Fibroblast of gingiva (primary cell): ENCODE measurements around the gene INPP4B.
"Not testable (repeated sequence)": the region's sequence is repeated elsewhere in the genome, so short reads cannot be mapped to it uniquely, and the experiment has no call there.

Experiments used
- DNase-seq: peaks from one replicate; pipeline ENCODE4 v3.0.0-alpha.2; 2011; ENCODE audit warnings: low read depth

Gene INPP4B

DNA sequence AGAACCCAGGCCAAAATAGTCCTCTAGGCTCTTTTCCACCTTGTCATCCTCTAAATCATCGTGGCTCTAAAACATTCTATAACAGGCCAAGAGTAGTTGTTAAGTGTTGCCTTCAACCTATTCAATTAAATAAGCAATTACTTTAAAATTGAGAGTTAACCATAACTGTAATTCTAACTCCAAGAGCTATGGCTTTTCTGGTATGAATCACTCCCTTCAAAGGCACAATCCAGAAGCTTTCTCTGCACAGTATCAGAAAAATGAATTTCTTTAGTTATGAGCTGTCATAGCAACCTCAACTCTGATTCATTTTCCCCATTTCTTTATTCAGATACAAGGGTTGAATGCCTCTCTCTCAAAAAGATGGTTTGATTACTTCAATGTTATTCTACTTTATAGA is 21.7 kb downstream of the INPP4B start:
- DNase-seq: no peak

GRCh38 chr4:142823796-142824195 is 22.3 kb downstream of the INPP4B start:
- DNase-seq: no peak

GRCh38 chr4:142818476-142818875 is 27.6 kb downstream of the INPP4B start:
- DNase-seq: no peak

DNA sequence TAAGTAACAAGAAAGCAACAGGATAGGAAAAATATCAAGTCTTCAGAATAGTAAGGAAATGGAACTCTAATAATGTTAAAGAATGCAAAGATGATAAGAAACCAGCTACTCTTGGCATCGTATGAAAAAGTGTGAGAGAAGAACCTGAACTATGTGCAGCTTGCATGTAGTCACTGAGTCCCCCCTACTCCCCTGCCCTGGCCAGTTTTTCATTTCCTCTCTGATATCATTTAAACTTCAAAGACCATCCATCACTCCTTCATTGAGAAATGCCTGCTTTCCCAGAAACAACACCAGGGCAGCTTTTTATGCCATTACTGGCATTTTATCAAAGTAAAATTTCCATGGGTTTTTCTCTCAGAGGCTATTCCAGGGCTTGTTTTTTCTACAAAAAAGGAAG is 28.1 kb downstream of the INPP4B start:
- DNase-seq: peak; percentile 16

- peak; percentile 94 for DNase-seq
Observed at GRCh38 chr4:142817442-142817841, 28.7 kb downstream of the INPP4B start.

DNA sequence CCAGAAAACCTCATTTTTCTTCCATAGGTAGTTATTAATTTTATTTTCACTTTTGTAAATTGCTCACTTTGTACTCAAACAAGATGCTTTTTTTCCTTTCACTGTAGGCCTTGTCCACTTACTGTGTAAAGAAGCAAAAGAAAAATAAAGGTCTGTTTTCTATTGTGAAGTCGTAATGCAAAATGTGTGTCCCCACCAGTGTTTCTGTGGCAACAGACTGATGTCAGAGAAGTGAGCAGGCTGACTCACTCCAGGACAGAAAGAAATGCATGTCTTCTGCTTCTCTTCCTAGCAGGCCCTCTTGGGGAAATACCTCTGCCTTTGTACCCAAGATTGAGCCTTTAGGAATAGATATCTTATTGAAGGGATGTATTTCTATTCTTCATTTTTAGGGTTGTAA is 30.3 kb downstream of the INPP4B start:
- DNase-seq: peak; percentile 83

DNA sequence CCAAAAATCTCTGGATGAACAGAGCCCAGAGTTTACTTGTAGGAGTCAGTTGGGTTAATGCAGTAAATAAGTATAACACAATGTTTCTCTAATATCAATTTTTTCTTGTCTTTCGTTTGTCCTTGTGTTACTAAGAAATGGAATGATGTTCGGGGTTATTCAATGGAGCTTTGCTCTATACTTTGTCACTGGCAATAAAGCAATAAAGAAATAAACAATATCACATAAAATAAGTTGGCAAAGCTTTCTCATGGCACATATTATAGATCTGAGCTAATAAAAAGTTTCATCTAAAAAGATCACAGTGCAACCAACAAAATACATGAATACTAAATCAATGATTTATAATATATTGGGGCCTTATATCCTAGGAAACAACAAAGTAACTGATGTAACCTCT is 32.7 kb downstream of the INPP4B start:
- no peak for DNase-seq

DNA sequence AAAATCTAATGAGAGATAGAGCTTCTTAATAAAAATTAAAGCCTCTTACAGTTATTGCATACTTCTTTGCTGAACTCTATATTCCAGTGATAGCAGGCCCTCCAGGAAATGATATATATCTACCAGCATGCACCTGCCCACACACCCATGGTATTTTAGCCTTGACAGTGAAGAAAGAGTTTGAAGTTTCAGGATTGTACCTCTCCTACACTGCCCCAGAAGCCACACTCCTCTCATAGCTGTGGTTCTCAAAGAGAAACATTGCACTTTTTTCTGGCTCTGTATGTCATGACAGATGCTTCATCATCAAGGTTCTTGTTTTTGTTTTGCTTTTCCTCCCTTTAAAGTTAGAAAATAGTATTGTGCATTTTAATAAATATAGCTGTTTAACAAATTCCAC is 34.0 kb downstream of the INPP4B start:
- no peak for DNase-seq

- DNase-seq: no peak
Observed at GRCh38 chr4:142811034-142811433, 35.1 kb downstream of the INPP4B start.

- DNase-seq: no peak
Observed at GRCh38 chr4:142809559-142809958, 36.5 kb downstream of the INPP4B start.

DNA sequence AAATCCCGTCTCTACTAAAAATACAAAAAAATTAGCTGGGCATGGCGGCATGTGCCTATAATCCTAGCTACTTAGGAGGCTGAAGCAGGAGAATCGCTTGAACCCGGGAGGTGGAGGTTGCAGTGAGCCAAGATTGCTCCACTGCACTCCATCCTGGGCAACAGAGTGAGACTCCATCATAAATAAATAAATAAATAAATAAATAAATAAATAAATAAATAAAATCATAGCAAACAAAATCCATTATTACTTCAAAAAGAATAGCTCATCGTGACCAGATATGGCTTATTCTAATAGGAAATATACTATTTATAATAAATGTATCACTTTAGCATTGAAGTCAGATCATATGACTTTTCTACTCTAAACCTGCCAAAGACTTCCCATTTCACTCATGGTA is 42.2 kb downstream of the INPP4B start:
- DNase-seq: not testable (repeated sequence)

GRCh38 chr4:142801966-142802365 is 44.1 kb downstream of the INPP4B start:
- no peak for DNase-seq

DNA sequence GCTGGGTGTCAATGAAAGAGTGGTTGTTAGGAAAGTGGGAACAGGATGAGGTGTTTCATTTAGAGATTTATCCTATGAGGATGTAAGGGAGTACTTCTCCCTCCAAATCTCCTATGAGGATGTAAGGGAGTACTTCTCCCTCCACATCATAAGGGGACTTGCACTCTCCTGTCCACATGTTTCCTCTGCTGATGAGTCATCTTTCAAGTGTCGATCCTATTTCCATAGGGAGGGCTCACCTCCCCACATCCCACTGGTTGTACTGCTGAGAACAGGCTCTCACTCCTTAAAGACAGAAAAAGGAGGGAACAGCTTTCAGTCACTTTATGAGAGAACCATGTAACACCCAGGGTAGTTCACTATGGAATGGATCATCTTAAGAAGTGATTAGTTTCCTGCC is 65.0 kb downstream of the INPP4B start:
- DNase-seq: no peak

- DNase-seq: no peak
Observed at GRCh38 chr4:142778900-142779299, 67.2 kb downstream of the INPP4B start.

- DNase-seq: peak; percentile 8
Observed at GRCh38 chr4:142778430-142778829, 67.7 kb downstream of the INPP4B start.

DNA sequence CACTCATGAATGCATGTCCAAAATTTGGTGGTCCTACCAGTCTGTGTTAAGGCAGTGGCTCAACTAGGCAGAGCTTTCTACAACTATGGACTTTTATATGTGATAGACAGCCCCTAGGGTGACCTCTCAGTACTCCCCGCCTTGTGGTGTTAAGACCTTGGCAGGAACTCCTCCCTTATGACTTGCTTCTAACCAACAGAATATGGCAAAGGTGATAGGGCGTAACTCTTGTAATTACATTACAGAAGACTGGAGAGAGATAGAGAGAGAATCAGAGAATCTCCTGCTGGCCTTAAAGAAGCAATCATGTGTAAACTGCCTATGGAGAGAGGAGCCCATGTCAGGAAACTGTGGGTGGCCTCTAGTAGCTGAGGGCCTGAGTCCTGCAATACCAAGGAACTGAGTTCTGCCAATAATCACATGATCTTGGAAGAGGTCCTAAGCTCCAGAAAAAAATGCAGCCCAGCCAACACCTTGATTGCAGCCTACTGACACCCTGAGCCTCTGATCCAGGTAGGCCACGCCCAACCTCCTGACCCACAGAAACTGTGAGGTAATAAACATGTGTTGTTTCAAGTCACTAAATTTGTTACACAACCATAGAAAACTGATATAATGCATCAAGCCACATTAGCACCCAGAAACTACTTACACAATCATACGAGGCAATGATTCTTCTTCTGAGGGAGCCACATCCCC is 68.9 kb downstream of the INPP4B start:
- DNase-seq: peak; percentile 1

- no peak for DNase-seq
Observed at GRCh38 chr4:142776026-142776425, 70.1 kb downstream of the INPP4B start.

GRCh38 chr4:142773505-142773904 is 72.6 kb downstream of the INPP4B start:
- no peak for DNase-seq

DNA sequence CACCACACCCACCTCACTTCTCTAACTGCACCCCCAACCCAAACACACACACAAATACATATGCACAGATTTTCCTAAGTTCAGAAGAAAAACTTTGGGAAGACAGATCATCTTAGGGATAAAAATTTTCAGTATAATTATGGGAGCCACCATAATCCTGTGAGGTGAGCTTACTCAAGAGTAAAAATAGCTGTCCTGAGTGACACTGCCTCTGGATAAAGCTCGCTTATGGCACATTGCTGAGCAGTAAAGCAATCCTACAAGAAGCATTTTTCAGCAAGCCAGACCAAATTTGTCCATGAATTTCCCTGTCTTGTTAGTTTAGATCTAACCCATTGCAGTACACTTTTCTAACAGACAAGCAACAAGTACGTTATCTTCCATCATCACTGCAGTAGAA is 83.8 kb downstream of the INPP4B start:
- no peak for DNase-seq

DNA sequence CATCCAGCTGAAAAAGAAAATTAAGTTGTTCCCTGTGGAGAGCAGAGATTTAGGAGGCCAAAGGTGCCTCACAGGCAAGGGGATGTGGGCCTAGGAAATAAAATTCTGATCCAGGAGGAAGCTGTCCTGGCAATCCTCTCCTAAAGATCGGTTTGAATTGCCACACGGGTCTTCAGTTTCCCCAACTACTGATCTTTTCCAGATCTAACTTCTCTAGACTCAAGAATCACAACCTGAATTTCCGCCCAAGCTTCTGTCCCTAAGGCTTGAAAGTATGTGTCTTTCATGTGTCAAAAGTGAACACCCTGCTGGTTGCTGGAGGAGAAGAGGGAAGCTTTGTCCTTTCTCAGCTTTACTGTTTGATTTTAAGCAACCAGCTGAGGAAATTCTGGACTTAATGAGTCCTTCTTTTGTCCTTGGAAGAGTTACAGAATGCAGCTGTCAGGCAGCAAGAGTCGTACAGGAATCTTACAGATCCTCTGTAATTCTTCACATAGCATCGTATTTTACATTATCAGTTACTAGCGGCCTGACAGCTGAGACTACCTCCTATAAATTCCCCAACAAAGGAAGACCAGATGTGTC is 93.8 kb downstream of the INPP4B start:
- no peak for DNase-seq

DNA sequence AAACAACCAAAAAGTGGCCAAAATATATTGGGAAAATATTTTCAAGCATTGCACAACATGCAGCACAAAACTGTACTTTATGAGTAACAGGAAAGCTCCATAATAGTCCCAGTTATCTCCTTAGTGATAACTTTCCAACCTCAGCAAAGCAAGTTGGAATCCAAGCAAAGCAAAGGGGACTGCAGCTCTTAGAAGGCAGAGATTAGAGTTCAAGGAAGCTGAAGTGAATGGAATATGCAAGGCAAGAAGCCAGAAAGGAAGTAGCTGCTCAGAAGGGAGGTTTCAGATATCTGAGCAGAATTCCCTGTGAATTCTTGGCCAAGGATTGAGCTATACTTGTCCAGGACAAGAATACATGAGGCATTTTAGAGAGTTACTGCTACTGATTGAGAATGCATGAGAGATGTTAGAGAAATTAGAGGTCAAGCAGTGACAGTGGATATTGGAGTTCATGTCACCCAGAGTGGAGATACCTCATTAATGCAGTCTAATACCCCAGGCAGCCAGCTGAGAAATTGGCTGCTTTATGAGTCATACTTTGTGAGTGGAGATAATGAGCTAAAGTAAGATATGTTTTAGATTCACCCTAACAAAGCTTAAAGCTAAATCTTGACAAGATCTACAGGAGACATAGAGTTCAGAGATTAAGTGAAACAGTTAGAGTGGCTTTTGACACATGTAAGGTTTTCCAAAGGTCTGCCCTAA is 102.8 kb downstream of the INPP4B start:
- peak; percentile 48 for DNase-seq

- no peak for DNase-seq
Observed at GRCh38 chr4:142741995-142742394, 104.1 kb downstream of the INPP4B start.

DNA sequence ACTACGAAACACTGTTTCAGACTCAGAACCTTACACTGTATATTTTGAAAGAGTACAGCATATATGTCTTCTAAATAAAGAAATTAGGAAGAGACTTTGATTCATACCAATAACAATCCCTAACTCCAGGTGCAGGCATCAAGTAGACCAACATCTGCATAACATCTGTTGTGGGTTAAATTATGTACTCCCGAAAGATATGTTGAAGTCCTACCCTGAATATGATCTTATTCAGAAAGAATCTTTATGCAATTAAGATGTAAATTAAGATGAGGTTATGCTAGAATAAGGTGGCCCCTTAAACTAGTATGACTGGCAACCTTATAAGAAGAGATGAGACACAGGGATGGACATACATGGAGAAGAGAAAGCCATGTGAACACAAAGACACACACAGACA is 117.9 kb downstream of the INPP4B start:
- DNase-seq: no peak

DNA sequence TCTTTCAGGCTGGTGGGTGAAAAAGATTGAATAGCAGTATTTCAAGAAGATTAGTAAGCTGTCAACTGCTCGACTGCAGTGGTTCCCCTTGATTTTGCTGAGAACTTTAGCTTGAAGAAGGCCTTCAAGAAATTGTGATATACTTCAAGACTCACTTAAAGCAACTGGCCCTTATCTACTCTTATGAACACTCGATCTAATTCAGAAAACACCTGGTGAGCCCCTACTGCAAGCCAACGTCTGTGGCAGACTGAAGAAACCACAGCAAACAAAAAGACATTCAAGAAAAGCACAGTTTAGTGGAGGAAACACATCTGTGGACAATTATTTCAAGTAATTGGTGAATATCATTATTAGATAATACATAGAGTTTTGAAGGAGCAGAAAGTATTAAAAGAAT is 119.0 kb downstream of the INPP4B start:
- DNase-seq: no peak
